Thymus (tissue), 11 donors: Measurements from ENCODE around the gene IFNA16. TPM values are rescaled to one million over a fixed set of nuclear protein-coding genes. Genes with fewer than 3 reads are reported as not detected.
"Not testable (repeated sequence)": the region's sequence is repeated elsewhere in the genome, so short reads cannot be mapped to it uniquely, and the experiment has no call there.

ENCODE experiments used
- DNase-seq, 9 donors: peaks; one replicate each; pipeline ENCODE4 v3.0.0-alpha.2; 2013; ENCODE audit warnings: low spot score in 9 of 9, low read depth in 6 of 9, missing footprints in 1 of 9
- H3K27ac ChIP-seq, 2 donors: one replicate each; pipeline ENCODE4 v1.5.1; 2013; ENCODE audit warnings: control low read depth in 1 of 2, low read depth in 1 of 2, low read length in 1 of 2, mild to moderate bottlenecking in 1 of 2, moderate library complexity in 1 of 2
- H3K27me3 ChIP-seq, 2 donors: one replicate each; pipeline ENCODE4 v1.5.1; 2013; ENCODE audit warnings: low read length in 1 of 2; ENCODE audit not compliant: control insufficient read depth in 2 of 2, insufficient read depth in 1 of 2
- H3K36me3 ChIP-seq, 2 donors: one replicate each; pipeline ENCODE4 v1.5.1; 2013; ENCODE audit warnings: low read length in 1 of 2, mild to moderate bottlenecking in 1 of 2, moderate library complexity in 1 of 2; ENCODE audit not compliant: control insufficient read depth in 2 of 2, insufficient read depth in 2 of 2
- H3K4me1 ChIP-seq, 2 donors: one replicate each; pipeline ENCODE4 v1.5.1; 2013; ENCODE audit warnings: low read length in 2 of 2; ENCODE audit not compliant: control insufficient read depth in 2 of 2, insufficient read depth in 2 of 2
- H3K4me3 ChIP-seq, 2 donors: one replicate each; pipeline ENCODE4 v1.5.1; 2013; ENCODE audit warnings: low read length in 2 of 2, control low read depth in 1 of 2, mild to moderate bottlenecking in 1 of 2
- H3K9me3 ChIP-seq, 2 donors: one replicate each; pipeline ENCODE4 v1.5.1; 2013; ENCODE audit warnings: low read length in 1 of 2, mild to moderate bottlenecking in 1 of 2; ENCODE audit not compliant: control insufficient read depth in 2 of 2, insufficient read depth in 1 of 2
- WGBS: extraction: QIAGEN DNeasy Blood & Tissue Kit; methylation state at CpG from one replicate; pipeline ENCODE4 v1.1.7; 2013; 5-methylcytosine and 5-hydroxymethylcytosine counted together
- polyA plus RNA-seq: library from polyadenylated mRNA; stranded (reverse); fragments of 200-250 nt; gene quantifications from one replicate; pipeline ENCODE4 v1.2.3, GENCODE V29; 2013
- total RNA-seq: library from RNA; stranded (reverse); fragments of 120-200 nt; gene quantifications from one replicate; pipeline ENCODE4 v1.2.4, GENCODE V29; 2013
- donor health status: healthy.

The IFNA16 gene
- total and polyA plus RNA-seq, 2 donors: not detected

DNA sequence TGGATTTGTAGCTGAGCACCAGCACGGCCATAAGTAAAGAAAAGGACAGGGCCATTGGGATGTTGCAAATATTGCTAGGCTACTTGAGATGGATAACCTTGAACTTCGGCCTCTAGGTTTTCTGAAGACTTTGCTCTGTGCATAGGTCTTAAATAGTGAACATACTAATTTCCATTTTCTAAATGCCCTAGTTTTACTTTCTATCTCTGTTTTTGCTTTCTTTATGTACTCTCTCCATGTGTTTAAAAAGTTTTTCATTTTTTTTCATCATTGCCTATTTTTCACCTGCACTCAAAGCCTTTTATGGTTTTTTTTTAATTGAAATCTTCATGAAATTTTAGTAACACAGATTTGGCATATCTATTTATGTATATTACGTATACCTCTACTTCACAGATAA is 10.1 kb downstream of the IFNA16 start, which contains the start of gene IFNA10:
TSS of gene IFNA10 (minus strand) at position 101 of the 400 bp plus-strand sequence. CDS start at position 55, 46 bp downstream.
- DNase-seq, H3K4me3 ChIP-seq, H3K27me3 ChIP-seq, H3K36me3 ChIP-seq, H3K4me1 ChIP-seq, H3K9me3 ChIP-seq, H3K27ac ChIP-seq: not testable (repeated sequence)
- WGBS: 97% methylated on average over 3 of the region's 3 CpGs

- Histone ChIP-seq H3K36me3 (no peaks in the 10 kb centered on the region), H3K27ac (no peak overlapping the region), H3K4me1 (no peaks in the 10 kb centered on the region), H3K4me3 (no peak overlapping the region), H3K27me3 (no peaks in the 10 kb centered on the region), H3K9me3 (no peaks in the 10 kb centered on the region)
- no peak for DNase-seq
These were observed 11.9 kb downstream of the IFNA16 start for GRCh38 chr9:21205204-21205603.

DNA sequence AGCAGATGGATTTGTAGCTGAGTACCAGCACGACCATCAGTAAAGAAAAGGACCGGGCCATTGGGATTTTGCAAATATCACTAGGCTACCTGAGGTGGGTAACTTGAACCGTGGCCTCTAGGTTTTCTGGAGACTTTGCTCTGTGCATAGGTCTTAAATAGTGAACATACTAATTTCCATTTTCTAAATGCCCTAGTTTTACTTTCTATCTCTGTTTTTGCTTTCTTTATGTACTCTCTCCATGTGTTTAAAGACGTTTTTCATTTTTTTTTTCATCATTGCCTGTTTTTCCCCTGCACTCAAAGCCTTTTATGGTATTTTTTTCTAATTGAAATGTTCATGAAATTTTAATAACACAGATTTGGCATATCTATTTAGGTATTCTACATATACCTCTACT is 15.0 kb downstream of the IFNA16 start, which contains the start of gene IFNA7:
TSS of gene IFNA7 (minus strand) at position 101 of the 400 bp plus-strand sequence. CDS start at position 61, 40 bp downstream.
- H3K27ac ChIP-seq, H3K9me3 ChIP-seq, H3K4me1 ChIP-seq, H3K4me3 ChIP-seq, H3K36me3 ChIP-seq, H3K27me3 ChIP-seq, DNase-seq: not testable (repeated sequence)
- WGBS: 94% methylated on average over 4 of the region's 4 CpGs

- not testable (repeated sequence) for H3K27ac ChIP-seq, H3K4me3 ChIP-seq, H3K9me3 ChIP-seq, H3K27me3 ChIP-seq, H3K36me3 ChIP-seq, H3K4me1 ChIP-seq
- peak in 5 of 9 donors; percentile 3 to 54 (median 10) for DNase-seq
- WGBS: 41% methylated on average over 6 of the region's 6 CpGs
These were observed 22.0 kb downstream of the IFNA16 start for GRCh38 chr9:21194867-21195776.

DNA sequence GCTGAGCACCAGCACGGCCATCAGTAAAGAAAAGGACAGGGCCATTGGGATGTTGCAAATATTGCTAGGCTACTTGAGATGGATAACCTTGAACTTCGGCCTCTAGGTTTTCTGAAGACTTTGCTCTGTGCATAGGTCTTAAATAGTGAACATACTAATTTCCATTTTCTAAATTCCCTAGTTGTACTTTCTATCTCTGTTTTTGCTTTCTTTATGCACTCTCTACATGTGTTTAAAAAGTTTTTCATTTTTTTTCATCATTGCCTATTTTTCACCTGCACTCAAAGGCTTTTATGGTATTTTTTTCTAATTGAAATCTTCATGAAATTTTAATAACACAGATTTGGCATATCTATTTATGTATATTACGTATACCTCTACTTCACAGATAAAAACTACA is 29.6 kb downstream of the IFNA16 start, which contains the start of gene IFNA4:
TSS of gene IFNA4 (minus strand) at position 101 of the 400 bp plus-strand sequence. CDS start at position 45, 56 bp downstream.
- H3K27me3 ChIP-seq, H3K36me3 ChIP-seq, DNase-seq, H3K9me3 ChIP-seq, H3K4me3 ChIP-seq, H3K4me1 ChIP-seq, H3K27ac ChIP-seq: not testable (repeated sequence)
- WGBS: 97% methylated on average over 3 of the region's 3 CpGs

- not testable (repeated sequence) for H3K9me3 ChIP-seq, H3K4me1 ChIP-seq, H3K27me3 ChIP-seq, H3K27ac ChIP-seq, H3K4me3 ChIP-seq, H3K36me3 ChIP-seq
- 42% methylated on average over 4 of the region's 4 CpGs for WGBS
- peak in 4 of 9 donors; percentile 6 to 41 (median 12) for DNase-seq
These were observed 34.0 kb downstream of the IFNA16 start for GRCh38 chr9:21182810-21183736.

- DNase-seq: no peak
- Histone ChIP-seq H3K27me3 (no peaks in the 10 kb centered on the region), H3K4me1 (no peaks in the 10 kb centered on the region), H3K9me3 (no peaks in the 10 kb centered on the region), H3K27ac (no peak overlapping the region), H3K4me3 (no peak overlapping the region), H3K36me3 (no peaks in the 10 kb centered on the region)
- WGBS: 99% methylated on average over 2 of the region's 2 CpGs
These were observed 42.4 kb downstream of the IFNA16 start for GRCh38 chr9:21174671-21175070.

DNA sequence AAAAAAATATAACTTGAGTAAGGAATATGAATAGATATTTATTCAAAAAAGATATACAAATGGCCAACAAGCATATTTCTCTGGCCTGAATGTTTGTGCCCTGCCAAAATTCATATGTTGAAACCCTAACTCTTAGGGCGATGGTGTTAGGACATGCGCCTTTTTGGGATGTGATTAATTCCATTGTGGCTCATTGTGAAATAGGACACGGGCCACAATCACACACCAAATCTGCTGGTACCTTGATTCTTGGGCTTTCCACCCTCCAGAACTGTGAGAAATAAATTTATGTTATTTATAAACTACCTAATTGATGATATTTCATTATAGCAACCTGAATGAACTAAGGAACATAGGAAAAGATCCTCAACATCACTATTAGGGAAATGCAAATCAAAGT is 45.0 kb downstream of the IFNA16 start:
- no peak for DNase-seq
- no peaks in the 10 kb centered on the region for H3K9me3 ChIP-seq
- H3K27ac ChIP-seq: no peak overlapping the region
- no peaks in the 10 kb centered on the region for H3K4me1 ChIP-seq
- no peaks in the 10 kb centered on the region for H3K27me3 ChIP-seq
- H3K36me3 ChIP-seq: no peaks in the 10 kb centered on the region
- WGBS: 95% methylated on average over 3 of the region's 3 CpGs
- H3K4me3 ChIP-seq: no peak overlapping the region

- 100% methylated on average over 1 of the region's 1 CpG for WGBS
- H3K9me3 ChIP-seq: no peaks in the 10 kb centered on the region
These were observed 45.8 kb downstream of the IFNA16 start for GRCh38 chr9:21171351-21171750.

More at GRCh38 chr9:21171351-21171750, 45.8 kb downstream of the IFNA16 start:
- Histone ChIP-seq H3K27me3 (no peaks in the 10 kb centered on the region), H3K4me3 (no peak overlapping the region), H3K27ac (no peak overlapping the region), H3K4me1 (no peaks in the 10 kb centered on the region), H3K36me3 (no peaks in the 10 kb centered on the region)
- no peak for DNase-seq
